GM19467 (cell line): ENCODE results near the gene PROM2.
"Not testable (repeated sequence)": the region's sequence is repeated elsewhere in the genome, so short reads cannot be mapped to it uniquely, and the experiment has no call there.

ENCODE experiments used
- ATAC-seq: cut with Tn5 transposase; IDR thresholded peaks from one replicate; pipeline ENCODE4 v1.9.1; 2021; ENCODE audit warnings: mild to moderate bottlenecking, moderate library complexity; ENCODE audit not compliant: unreplicated experiment

The PROM2 gene

GRCh38 chr2:95274291-95275150, at the start of gene PROM2:
PROM2 (plus strand) TSS chr2:95274449; CDS start chr2:95274586, 137 bp downstream.
- no peak for ATAC-seq

GRCh38 chr2:95225658-95226057, 48.6 kb upstream of the PROM2 start:
- ATAC-seq, result no peak

DNA sequence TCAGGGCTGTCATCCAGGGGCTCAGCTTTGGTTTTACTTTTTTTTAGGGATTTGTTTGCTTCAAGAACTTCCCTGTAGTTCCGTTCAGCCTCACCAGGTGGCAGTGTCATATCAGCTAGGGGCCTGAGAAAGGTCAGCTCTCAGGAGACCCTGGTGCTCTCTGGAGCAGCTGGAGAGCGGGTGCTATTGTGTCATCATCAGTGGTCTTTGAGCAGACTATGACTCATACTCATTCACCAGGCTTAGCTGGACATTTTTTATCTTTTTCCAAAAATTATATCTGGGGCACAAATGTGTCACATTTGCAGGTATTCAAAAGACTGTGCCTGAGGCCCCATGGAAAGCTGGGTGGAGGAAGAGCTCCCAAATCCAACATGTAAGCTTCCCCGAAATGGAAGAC, 42.5 kb upstream of the PROM2 start:
- ATAC-seq, result no peak

- no peak for ATAC-seq
Observed at GRCh38 chr2:95232232-95232631, 42.0 kb upstream of the PROM2 start.

- no peak for ATAC-seq
Observed at GRCh38 chr2:95234286-95234785, 39.9 kb upstream of the PROM2 start.

- no peak for ATAC-seq
Observed at GRCh38 chr2:95234816-95235215, 39.4 kb upstream of the PROM2 start.

DNA sequence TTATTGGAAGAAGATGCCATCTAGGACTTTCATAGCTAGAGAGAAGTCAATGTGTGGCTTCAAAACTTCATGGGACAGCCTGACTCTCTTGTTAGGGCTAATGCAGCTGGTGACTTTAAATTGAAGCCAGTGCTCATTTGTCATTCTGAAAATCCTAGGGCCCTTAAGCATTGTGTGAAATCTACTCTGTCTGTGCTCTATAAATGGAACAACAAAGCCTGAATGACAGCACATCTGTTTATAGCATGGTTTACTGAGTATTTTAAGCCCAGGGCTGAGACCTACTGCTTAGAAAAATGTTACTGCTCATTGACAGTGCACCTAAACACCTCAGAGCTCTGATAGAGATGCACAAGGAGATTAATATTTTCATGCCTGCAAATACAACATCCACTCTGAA, 36.1 kb upstream of the PROM2 start:
- no peak for ATAC-seq

DNA sequence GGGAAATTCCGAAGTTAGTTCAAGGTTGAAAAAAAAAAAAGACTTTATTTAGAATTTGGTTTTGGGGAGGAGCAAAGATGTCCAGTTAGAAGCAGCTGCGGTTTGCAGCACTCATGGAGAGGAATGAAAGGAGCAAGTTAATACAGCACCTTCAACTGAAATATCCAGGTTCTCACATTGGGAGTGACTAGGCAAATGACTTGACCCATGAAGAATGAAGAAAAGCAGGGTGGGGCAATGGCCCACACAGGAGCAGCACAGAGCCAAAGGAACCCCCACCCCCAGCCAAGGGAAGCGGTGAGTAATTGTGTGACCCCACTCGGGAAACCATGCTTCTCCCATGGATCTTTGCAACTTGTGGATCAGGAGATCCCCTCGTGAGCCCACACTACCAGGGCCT, 34.2 kb upstream of the PROM2 start:
- ATAC-seq, result no peak

- ATAC-seq, result no peak
Observed at GRCh38 chr2:95240556-95240955, 33.7 kb upstream of the PROM2 start.

GRCh38 chr2:95242084-95242483, 32.2 kb upstream of the PROM2 start:
- ATAC-seq, result not testable (repeated sequence)

DNA sequence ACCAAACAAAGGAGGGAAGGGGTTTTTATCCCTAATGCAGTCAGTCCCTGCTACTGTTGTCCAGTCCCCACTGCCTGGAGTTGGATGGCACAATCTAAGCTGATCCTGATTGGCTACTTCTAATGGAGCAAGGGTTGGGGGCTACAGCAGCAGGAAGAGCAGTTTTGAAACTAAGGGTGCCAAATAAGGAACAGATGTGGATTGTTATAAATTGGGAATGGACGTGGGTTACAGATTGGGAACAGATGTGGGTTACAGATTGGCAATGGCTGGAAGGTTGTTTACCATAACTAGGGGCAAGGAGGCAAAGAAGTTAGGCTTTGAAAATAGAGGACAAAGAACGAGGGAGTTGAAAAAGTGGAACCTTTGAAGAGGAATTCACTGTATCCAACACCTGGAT, 16.0 kb upstream of the PROM2 start:
- ATAC-seq, result no peak

- no peak for ATAC-seq
Observed at GRCh38 chr2:95260028-95261023, 13.9 kb upstream of the PROM2 start.

GRCh38 chr2:95261602-95262001, 12.6 kb upstream of the PROM2 start:
- no peak for ATAC-seq

- ATAC-seq, result no peak
Observed at GRCh38 chr2:95262896-95263542, 11.2 kb upstream of the PROM2 start.

DNA sequence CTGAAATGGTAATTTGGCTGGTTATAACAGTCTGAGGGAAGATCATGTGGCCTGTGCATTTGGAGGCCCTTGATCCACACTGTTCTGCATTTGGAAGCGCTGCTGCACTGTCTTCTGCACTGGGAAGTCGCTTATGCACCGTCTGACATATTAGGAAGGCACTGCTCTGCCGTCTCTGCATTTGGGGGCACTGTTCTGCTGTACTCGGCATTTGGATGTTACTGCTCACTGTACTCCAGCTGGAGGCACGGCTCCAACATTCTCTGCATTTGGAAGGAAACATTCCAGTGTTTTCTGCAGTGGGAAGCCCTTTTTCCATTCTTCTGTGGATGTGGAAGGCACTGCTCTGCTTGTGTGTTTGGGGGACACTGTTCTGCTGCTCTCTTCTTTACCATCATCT, 9.6 kb upstream of the PROM2 start:
- no peak for ATAC-seq

DNA sequence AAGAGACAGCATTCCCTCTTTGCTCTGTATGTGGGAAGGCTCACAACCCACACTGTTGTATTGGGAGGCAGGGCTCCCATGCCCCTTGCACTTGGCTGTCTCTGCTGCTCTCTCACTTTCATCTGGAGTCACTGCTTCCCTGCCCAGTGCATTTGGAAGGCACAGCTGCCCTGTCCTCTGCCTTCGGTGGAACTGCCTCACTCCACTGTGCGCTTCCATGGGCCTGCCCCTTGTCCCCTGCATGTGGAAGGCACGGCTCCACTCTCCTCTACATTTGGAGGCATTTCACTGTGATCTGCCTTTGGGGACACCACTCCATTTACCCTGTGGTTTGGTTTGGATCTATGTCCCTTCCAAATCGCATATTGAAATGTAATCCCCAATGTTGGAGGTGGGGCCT, 9.1 kb upstream of the PROM2 start:
- no peak for ATAC-seq

DNA sequence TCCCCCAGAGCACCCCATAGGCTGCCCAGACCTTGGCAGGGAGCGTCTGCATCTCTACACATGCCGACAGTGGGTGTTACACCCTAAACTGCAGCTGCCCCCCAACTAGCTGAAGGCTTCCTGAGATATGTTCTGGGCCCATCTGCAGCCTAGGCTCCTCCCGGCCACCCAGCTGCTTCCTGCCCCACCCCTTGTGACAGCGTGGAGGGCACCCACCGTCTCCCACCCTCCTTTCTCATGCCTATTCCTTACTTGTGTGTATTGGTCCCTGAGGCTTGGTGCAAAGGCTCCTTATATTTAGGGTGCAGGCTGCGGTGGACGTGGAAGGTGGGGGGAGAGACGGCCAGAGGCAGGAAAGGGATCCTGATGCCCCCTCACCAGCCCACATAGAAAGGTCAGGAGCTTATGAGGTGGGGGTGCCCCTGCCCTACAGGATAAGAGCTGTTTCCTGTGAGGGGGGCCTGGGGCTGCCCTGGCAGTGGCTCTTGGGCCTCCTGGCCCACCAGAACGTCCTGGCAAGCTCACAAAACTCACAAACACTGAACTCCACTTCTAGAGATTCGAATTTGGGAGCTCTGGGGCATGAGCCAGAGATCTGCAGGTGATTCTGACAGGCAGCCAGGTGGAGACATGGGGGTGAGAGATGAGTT, 7.3 kb upstream of the PROM2 start:
- no peak for ATAC-seq

GRCh38 chr2:95267458-95268210, 6.6 kb upstream of the PROM2 start:
- ATAC-seq, result no peak

DNA sequence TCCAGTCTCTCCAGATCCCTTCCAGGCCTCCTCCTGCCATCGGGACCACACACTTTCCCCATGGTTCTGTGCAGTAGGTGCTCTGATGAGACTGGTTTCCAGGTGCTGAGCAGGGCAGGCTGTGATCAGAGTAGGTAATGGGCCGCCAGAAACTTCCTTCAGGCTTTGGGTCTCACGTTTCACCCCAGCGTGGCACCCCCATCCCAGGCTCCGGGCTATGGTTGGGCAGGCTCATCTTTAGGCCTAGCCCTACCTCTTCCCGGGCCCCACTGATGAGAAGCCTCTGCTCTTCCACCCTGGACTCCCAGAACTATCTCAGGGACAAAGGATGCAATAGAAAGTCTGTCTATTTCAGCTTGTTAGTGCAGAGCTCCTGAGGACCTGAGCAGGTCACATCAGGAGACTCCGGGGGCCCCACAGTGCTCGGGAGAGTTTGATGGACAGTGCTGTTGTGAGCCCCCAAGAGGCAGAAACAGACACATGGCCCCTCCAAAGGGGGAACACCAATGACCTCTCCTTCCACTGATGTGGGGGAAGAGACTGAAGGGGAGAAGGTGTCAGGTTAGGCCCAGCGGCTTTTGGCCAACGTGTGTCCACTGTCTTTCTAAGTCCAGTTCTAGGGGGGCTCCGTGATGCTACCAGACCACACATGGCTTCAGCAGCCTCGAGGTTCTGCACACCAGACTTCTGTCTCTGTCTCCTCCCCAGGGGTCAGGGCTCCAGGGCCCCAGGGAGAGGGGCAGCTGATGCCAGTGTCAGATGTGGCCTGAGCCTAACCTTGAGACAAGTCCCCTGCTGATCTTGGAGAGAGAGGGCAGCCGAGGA, 5.8 kb upstream of the PROM2 start:
- ATAC-seq, result no peak
